ENCODE measurements around the gene NRCAM.

Gene NRCAM

GRCh38 chr7:108313086-108313485, 143.2 kb downstream of the NRCAM start:
- DNase-seq: no peak

GRCh38 chr7:108311446-108312168, 144.6 kb downstream of the NRCAM start:
- DNase-seq: no peak
- H3K27me3 ChIP-seq: no peaks in the 10 kb centered on the region
- no peak overlapping the region for H3K4me3 ChIP-seq (ENCODE audit: low read depth, low read length)
- no peak for TF ChIP-seq CTCF (IDR thresholded peaks at IDR 0.05; ENCODE audit: low read depth, low read length)
- peaks cover 63% of the 10 kb centered on the region for H3K4me1 ChIP-seq
- H3K9me3 ChIP-seq: no peaks in the 10 kb centered on the region; the same call in 1 of the 2 replicates
- peaks cover 27% of the 10 kb centered on the region for H3K36me3 ChIP-seq

More at GRCh38 chr7:108313086-108313485, 143.2 kb downstream of the NRCAM start:
- H3K36me3 ChIP-seq: peaks cover 22% of the 10 kb centered on the region
- no peaks in the 10 kb centered on the region for H3K27me3 ChIP-seq
- no peaks in the 10 kb centered on the region for H3K9me3 ChIP-seq
- no peak for TF ChIP-seq CTCF (IDR thresholded peaks at IDR 0.05; ENCODE audit: low read depth, low read length)
- no peak overlapping the region for H3K4me3 ChIP-seq (ENCODE audit: low read depth, low read length)
- peaks cover 51% of the 10 kb centered on the region for H3K4me1 ChIP-seq

- Histone ChIP-seq H3K36me3 (peaks cover 21% of the 10 kb centered on the region), H3K9me3 (no peaks in the 10 kb centered on the region; the same call in 1 of the 2 replicates), H3K4me3 (ENCODE audit: low read depth, low read length) (no peak overlapping the region), H3K27me3 (no peaks in the 10 kb centered on the region), H3K4me1 (peaks cover 65% of the 10 kb centered on the region)
- no peak for TF ChIP-seq CTCF (IDR thresholded peaks at IDR 0.05; ENCODE audit: low read depth, low read length)
- DNase-seq: no peak
These were observed 145.9 kb downstream of the NRCAM start for GRCh38 chr7:108310351-108310750.

- DNase-seq: no peak
- no peak overlapping the region for H3K4me3 ChIP-seq (ENCODE audit: low read depth, low read length)
- H3K27me3 ChIP-seq: no peaks in the 10 kb centered on the region
- H3K9me3 ChIP-seq: no peaks in the 10 kb centered on the region; the same call in 1 of the 2 replicates
- no peak for TF ChIP-seq CTCF (IDR thresholded peaks at IDR 0.05; ENCODE audit: low read depth, low read length)
- H3K36me3 ChIP-seq: peaks cover 21% of the 10 kb centered on the region
- peaks cover 56% of the 10 kb centered on the region for H3K4me1 ChIP-seq
These were observed 147.3 kb downstream of the NRCAM start for GRCh38 chr7:108308903-108309302.

GRCh38 chr7:108308276-108308675, 148.0 kb downstream of the NRCAM start:
- H3K36me3 ChIP-seq: peaks cover 21% of the 10 kb centered on the region
- peaks cover 50% of the 10 kb centered on the region for H3K4me1 ChIP-seq
- no peaks in the 10 kb centered on the region for H3K27me3 ChIP-seq
- no peak overlapping the region for H3K4me3 ChIP-seq (ENCODE audit: low read depth, low read length)
- H3K9me3 ChIP-seq: no peaks in the 10 kb centered on the region; the same call in 1 of the 2 replicates
- no peak for TF ChIP-seq CTCF (IDR thresholded peaks at IDR 0.05; ENCODE audit: low read depth, low read length)
- no peak for DNase-seq

- TF ChIP-seq CTCF (IDR thresholded peaks at IDR 0.05; ENCODE audit: low read depth, low read length): peak; percentile 33
- Histone ChIP-seq H3K27me3 (no peaks in the 10 kb centered on the region), H3K9me3 (no peaks in the 10 kb centered on the region; the same call in 1 of the 2 replicates), H3K4me1 (peaks cover 43% of the 10 kb centered on the region), H3K36me3 (peaks cover 21% of the 10 kb centered on the region), H3K4me3 (ENCODE audit: low read depth, low read length) (no peak overlapping the region)
- peak; percentile 24 for DNase-seq
These were observed 148.6 kb downstream of the NRCAM start for GRCh38 chr7:108307595-108307994.

Data from BE2C (cell line).